Fibroblast of mammary gland (primary cell): ENCODE measurements around the gene GAS6.
A peak's percentile ranks its signal among the peaks of the same experiment; 100 is the strongest.
"Not testable (repeated sequence)": the region's sequence is repeated elsewhere in the genome, so short reads cannot be mapped to it uniquely, and the experiment has no call there.

Experiments
- DNase-seq: peaks from one replicate; pipeline ENCODE4 v3.0.0-alpha.2; 2010; ENCODE audit warnings: low read depth
- H3K4me3 ChIP-seq: 2 replicates; pipeline ENCODE4 v1.5.1; 2011; ENCODE audit warnings: low read depth, mild to moderate bottlenecking, low read length, moderate library complexity; ENCODE audit not compliant: control insufficient read depth
- TF ChIP-seq, protein P1 (sequence below): conservative IDR thresholded peaks from 2 replicates; pipeline ENCODE4 v1.5.1; 2011; ENCODE audit warnings: low read depth, low read length, inconsistent platforms; ENCODE audit not compliant: control insufficient read depth, insufficient read depth

GAS6 gene

DNA sequence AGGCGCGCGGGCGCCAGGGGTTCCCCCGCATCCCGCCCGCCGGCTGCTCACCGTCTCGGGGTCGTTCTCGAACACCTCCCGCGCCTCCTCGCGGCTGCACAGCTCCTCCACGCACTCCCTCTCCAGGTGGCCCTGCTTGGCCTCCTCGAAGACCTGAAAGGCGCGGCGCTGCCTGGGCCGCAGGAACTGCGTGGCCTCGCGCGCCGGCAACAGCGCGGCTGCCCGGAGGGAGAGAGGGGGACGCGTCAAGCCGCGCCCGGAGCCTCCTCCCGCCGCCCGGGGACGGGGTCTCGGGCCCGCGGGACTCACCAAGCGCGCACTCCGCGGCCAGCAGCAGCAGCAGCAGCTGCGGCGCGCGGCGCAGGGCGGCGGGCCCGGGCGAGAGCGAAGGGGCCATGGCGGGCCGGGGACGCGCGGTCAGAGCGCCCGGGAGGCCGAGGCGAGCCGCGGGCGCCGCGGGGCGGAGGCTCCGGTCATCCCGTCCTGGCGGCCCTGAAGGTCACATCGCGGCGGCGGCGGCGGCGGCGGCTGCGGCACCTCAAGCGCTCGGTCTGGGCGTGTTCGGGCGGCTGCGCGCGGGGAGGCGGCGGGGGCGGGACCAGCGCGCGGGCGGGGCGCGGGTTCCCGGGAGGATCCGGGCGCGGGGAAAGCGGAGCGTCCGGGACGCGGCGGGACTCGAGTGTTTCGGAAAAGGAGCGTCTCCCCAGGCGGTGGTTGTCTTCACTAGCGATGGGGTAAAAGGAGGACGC is at the start of gene GAS6:
Gene GAS6 (minus strand): TSS at position 553 of the 749 bp plus-strand sequence. CDS start 156 bp downstream, at position 397.
- no peak for DNase-seq
- TF ChIP-seq, protein P1, sequence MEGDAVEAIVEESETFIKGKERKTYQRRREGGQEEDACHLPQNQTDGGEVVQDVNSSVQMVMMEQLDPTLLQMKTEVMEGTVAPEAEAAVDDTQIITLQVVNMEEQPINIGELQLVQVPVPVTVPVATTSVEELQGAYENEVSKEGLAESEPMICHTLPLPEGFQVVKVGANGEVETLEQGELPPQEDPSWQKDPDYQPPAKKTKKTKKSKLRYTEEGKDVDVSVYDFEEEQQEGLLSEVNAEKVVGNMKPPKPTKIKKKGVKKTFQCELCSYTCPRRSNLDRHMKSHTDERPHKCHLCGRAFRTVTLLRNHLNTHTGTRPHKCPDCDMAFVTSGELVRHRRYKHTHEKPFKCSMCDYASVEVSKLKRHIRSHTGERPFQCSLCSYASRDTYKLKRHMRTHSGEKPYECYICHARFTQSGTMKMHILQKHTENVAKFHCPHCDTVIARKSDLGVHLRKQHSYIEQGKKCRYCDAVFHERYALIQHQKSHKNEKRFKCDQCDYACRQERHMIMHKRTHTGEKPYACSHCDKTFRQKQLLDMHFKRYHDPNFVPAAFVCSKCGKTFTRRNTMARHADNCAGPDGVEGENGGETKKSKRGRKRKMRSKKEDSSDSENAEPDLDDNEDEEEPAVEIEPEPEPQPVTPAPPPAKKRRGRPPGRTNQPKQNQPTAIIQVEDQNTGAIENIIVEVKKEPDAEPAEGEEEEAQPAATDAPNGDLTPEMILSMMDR, result no peak
- H3K4me3 ChIP-seq, result peak within 1 kb of the TSS; percentile 87

DNA sequence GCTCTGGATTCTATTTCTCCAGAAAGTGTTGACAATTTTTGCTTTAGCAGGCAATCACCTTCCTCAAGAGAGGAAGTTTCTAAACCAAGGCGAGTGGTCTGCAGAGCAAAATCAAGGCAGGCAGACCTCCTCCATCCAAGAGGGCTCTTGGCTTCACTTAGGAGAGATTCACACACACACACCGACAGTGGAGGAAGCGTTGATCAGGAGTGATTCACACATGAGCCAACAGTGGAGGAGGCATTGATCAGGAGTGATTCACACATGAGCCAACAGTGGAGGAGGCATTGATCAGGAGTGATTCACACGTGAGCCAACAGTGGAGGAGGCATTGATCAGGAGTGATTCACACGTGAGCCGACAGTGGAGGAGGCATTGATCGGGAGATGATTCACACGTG is 49.5 kb upstream of the GAS6 start:
- DNase-seq, result peak; percentile 87
- not testable (repeated sequence) for H3K4me3 ChIP-seq

DNA sequence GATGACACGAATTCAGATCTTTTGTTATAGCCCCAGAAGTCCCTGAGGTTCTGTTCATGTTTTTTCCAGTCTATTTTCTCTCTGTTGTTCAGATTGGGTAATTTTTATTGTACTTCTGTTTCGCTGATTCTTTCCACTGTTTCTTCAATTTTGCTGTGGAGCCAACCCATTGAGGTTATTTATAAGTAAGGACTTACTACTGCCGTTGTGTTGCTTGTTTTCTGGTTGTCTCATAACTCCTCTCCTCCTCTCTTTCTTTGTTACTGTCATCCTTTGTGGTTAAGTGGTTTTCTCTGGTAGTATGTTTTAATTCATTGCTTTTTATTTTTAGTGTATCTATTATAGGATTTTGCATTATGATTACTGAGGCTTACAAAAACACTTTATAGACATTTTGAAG is 48.7 kb upstream of the GAS6 start:
- H3K4me3 ChIP-seq, result no peak overlapping the region
- TF ChIP-seq, protein P1, result no peak
- peak; percentile 49 for DNase-seq

DNA sequence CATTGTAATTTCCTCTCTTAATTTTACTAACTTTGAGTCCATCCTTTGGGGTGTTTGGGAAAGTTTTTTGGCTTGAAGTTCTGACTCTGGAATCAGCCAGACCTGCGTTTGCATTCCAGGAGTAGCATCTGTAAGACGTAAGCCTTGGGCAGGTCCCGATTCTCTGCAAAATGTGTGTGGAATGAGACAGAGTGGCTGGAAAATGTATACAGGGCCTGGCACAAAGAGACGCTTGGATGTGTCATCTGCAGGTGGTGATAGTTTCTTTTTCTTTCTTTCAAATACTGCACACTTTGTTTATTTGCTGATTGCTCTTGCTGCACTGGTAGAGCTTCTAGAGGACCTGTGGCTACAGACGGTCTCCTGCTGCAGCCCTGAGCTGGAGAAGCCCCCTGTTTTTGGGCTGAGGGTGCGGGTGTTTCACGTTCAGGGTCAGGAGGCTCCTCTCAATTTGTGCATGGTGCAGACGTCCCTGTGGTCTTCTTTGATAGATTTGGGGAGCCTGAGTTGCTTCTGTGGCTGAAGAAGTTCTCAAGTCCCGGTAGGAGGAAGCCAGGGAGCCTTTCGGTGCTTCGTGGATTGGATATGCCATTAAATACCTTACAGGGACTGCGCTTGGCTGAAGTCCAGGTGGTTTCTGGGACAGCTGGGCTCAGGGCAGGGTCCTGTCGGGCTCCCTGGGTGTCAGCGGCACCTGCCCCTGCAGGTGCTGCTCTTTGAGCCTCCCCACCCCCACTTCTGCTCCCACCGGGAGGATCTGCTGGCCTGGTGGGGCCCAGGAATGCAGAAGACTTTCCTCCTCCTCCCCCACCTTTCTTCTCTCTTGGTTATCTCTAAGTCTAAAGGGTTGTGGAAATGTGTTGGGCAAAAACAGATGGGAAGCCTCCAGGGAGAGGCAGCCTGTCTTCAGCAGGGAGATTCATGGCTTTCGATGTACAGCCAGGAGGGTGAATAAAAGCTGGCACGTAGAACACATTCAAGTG is 44.0 kb upstream of the GAS6 start:
- TF ChIP-seq, protein P1, result no peak
- peak; percentile 91 for DNase-seq
- H3K4me3 ChIP-seq, result no peak overlapping the region

DNA sequence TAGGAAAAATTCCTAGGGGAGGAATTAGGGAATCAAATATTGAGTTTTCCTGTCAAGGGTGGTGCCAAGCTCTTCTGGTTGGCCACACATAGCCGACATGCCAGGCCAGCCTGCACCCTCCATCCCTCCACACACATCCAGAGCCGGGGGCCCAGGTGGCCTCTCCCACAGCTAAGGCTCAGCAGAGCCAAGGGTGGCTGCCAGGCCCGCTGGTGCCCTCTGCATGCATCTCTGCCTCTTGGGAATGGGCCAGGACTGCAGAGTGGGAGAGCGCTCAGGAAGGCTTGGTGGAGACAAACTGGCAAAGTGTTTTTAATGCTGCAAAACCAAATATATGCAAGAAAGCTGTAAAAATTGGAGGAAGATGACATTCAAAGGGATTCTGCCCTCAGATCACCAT is 42.7 kb upstream of the GAS6 start:
- DNase-seq, result no peak
- no peak overlapping the region for H3K4me3 ChIP-seq
- TF ChIP-seq, protein P1, result no peak

DNA sequence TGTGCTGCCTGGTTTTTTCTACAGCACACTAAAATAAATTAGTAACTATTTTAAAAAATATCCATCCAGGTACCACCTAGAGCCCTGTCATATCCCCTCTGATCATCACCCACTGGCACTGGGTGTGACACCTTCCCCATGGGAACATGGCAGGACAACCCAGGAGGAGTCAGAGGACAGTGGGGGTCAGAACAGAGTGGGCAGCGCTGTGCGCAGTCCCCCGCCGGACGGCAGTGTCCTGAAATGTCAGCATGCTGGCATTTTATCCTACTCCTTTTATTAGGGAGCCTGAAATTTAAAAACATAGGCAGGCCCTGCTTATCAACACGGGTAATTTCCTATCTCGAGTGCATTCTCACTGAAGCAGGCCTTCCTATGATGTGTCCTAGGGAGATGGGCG is 42.1 kb upstream of the GAS6 start:
- TF ChIP-seq, protein P1, result no peak

DNA sequence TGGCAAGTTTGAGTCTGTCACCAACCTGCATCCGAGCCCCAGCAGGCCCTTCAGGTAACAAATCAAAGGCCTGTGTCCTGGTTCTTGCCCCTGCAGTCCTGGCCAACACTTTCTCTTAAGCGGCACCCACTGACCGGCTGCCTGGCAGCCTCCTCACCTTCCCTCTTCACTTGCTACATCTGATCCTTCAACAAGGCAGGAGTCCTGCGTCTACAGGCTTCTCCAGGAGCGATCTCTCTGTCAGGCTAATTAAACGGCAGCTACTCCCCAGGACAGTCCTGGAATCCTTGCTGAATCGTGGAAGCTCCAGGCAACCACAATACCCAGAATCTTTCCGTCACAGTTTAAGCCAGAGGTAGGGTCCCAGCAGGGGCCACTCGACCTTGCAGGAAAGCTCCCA is 41.1 kb upstream of the GAS6 start:
- no peak overlapping the region for H3K4me3 ChIP-seq
- DNase-seq, result no peak
- TF ChIP-seq, protein P1, result no peak

More for the DNA sequence above, 42.1 kb upstream of the GAS6 start:
- no peak overlapping the region for H3K4me3 ChIP-seq
- DNase-seq, result no peak
